Endothelial cell of umbilical vein (primary cell): ENCODE measurements around the gene PEMT. TPM values are rescaled to one million over a fixed set of nuclear protein-coding genes. Genes with fewer than 3 reads are reported as not detected.

Experiments
- BruUV-seq: library from RNA; stranded (reverse); fragments of 400-500 nt; replicated peaks from 2 replicates; lab custom pipeline; 2021; lab: Mats Ljungman, UMichigan
- CTCF ChIA-PET: fragments of 300-600, 350-600 bp; sonication (Branson Sonifier 250); formaldehyde crosslinking; loops from one replicate; lab custom pipeline; 2021; ENCODE audit warnings: antibody characterized with exemption, inconsistent platforms; lab: Charles Lee
- POLR2A ChIA-PET: fragments of 300-600, 350-600 bp; sonication (Branson Sonifier 250); formaldehyde crosslinking; loops from one replicate; lab custom pipeline; 2021; ENCODE audit warnings: antibody characterized with exemption, inconsistent platforms; lab: Charles Lee
- DNase-seq: peaks from one replicate; pipeline ENCODE4 v3.0.0-alpha.2; 2011; ENCODE audit warnings: low read depth, low spot score
- FAIRE-seq: peaks from 2 replicates; lab custom pipeline; 2011; peaks lifted over from hg19 to GRCh38; lab: Jason Lieb, UNC
- H2AFZ ChIP-seq: 2 replicates; pipeline ENCODE4 v1.6.0; 2012; ENCODE audit warnings: low read depth, low read length, control low read depth, inconsistent platforms
- H3K27ac ChIP-seq: 2 replicates; pipeline ENCODE4 v1.5.1; 2011; ENCODE audit warnings: low read depth, mild to moderate bottlenecking, control low read depth, low read length, moderate library complexity; ENCODE audit not compliant: insufficient read depth
- H3K27me3 ChIP-seq, 2 experiments: 2 replicates each; pipeline versions ENCODE4 v1.6.0 to v1.6.1; 2011; ENCODE audit warnings: low read length in 2 of 2, mixed read lengths in 1 of 2; ENCODE audit not compliant: control insufficient read depth in 2 of 2, insufficient read depth in 2 of 2
- H3K36me3 ChIP-seq, 2 experiments: 2 replicates in 1 of 2; 3 replicates in 1 of 2; pipeline ENCODE4 v1.5.1; 2011; ENCODE audit warnings: low read length in 2 of 2, mild to moderate bottlenecking in 1 of 2, moderate library complexity in 1 of 2; ENCODE audit not compliant: control insufficient read depth in 2 of 2, insufficient read depth in 2 of 2; ENCODE audit errors: extremely low read depth in 1 of 2
- H3K4me1 ChIP-seq: 3 replicates; pipeline ENCODE4 v1.5.1; 2011; ENCODE audit warnings: mild to moderate bottlenecking, low read length; ENCODE audit not compliant: control insufficient read depth, insufficient read depth; ENCODE audit errors: extremely low read depth
- H3K4me2 ChIP-seq: 2 replicates; pipeline ENCODE4 v1.6.1; 2011; ENCODE audit warnings: low read length, control low read depth, mixed read lengths; ENCODE audit not compliant: insufficient read depth
- H3K4me3 ChIP-seq, 3 experiments: fragments of 200-600 bp in 1 of 3; sonication (generic), shearing (Covaris generic) in 1 of 3; replicated peaks in 1 of 3; 2 replicates each; pipeline ENCODE4 v1.5.1; 2011 to 2016; ENCODE audit warnings: control low read depth in 3 of 3, low read length in 3 of 3, mild to moderate bottlenecking in 2 of 3, inconsistent platforms in 1 of 3, low read depth in 1 of 3, moderate library complexity in 1 of 3; ENCODE audit not compliant: insufficient read depth in 1 of 3
- H3K79me2 ChIP-seq: 2 replicates; pipeline ENCODE4 v1.6.0; 2012; ENCODE audit warnings: low read length, inconsistent platforms; ENCODE audit not compliant: control insufficient read depth, insufficient read depth
- H3K9ac ChIP-seq: replicated peaks from 2 replicates; pipeline ENCODE3; 2011; ENCODE audit warnings: low read length, control low read depth; ENCODE audit not compliant: insufficient read depth; ENCODE audit errors: extremely low read depth
- H3K9me1 ChIP-seq: replicated peaks from 3 replicates; pipeline ENCODE4 v1.6.0; 2011; ENCODE audit warnings: mild to moderate bottlenecking, low read length; ENCODE audit not compliant: control insufficient read depth, insufficient read depth; ENCODE audit errors: extremely low read depth
- H3K9me3 ChIP-seq: replicated peaks from 2 replicates; pipeline ENCODE4 v1.5.1; 2012; ENCODE audit warnings: low read length, inconsistent platforms; ENCODE audit not compliant: control insufficient read depth, insufficient read depth
- H4K20me1 ChIP-seq: replicated peaks from 2 replicates; pipeline ENCODE3; 2011; ENCODE audit warnings: mild to moderate bottlenecking, low read length; ENCODE audit not compliant: control insufficient read depth, insufficient read depth; ENCODE audit errors: extremely low read depth
- CTCF ChIP-seq, 2 donors: IDR thresholded peaks; 1 replicate in 1 of 2; 2 replicates in 1 of 2; pipeline ENCODE4 v1.5.1; 2011; ENCODE audit warnings: low read length in 2 of 2, mild to moderate bottlenecking in 2 of 2, moderate library complexity in 2 of 2, control low read depth in 1 of 2, inconsistent platforms in 1 of 2, low read depth in 1 of 2; ENCODE audit not compliant: insufficient read depth in 1 of 2; ENCODE audit errors: extremely low read depth in 1 of 2
- EZH2 ChIP-seq: IDR thresholded peaks from 2 replicates; pipeline ENCODE4 v1.6.1; 2012; ENCODE audit warnings: borderline replicate concordance, low read depth, mild to moderate bottlenecking, moderate library complexity, low read length, inconsistent platforms; ENCODE audit not compliant: severe bottlenecking
- FOS ChIP-seq: IDR thresholded peaks from 2 replicates; pipeline ENCODE4 v1.6.1; 2011; ENCODE audit warnings: mild to moderate bottlenecking, low read length, moderate library complexity, borderline replicate concordance; ENCODE audit not compliant: insufficient read depth
- GATA2 ChIP-seq: IDR thresholded peaks from 2 replicates; pipeline ENCODE4 v1.7.0; 2011; ENCODE audit warnings: low read depth, mild to moderate bottlenecking, moderate library complexity, mixed read lengths, low read length; ENCODE audit not compliant: insufficient read length, insufficient read depth
- JUN ChIP-seq: IDR thresholded peaks from 2 replicates; pipeline ENCODE4 v1.6.1; 2011; ENCODE audit warnings: borderline replicate concordance, low read depth; ENCODE audit not compliant: insufficient read length, insufficient read depth
- MAX ChIP-seq: IDR thresholded peaks from 2 replicates; pipeline ENCODE4 v1.6.1; 2011; ENCODE audit not compliant: insufficient read depth, insufficient read length
- MYC ChIP-seq: IDR thresholded peaks from one replicate; pipeline ENCODE4 v1.6.1; 2011; ENCODE audit warnings: mild to moderate bottlenecking, low read depth, low read length
- POLR2A ChIP-seq: IDR thresholded peaks from 2 replicates; pipeline ENCODE4 v1.6.1; 2012; ENCODE audit warnings: low read depth, mild to moderate bottlenecking, control low read depth, low read length
- POLR2AphosphoS5 ChIP-seq: IDR thresholded peaks from 2 replicates; pipeline ENCODE4 v1.6.1; 2012; ENCODE audit warnings: low read depth, mild to moderate bottlenecking, control low read depth, low read length, moderate library complexity; ENCODE audit not compliant: insufficient read depth
- dilution Hi-C: fragments of 300-500 bp; cut with MboI; formaldehyde crosslinking; loops from one replicate; pipeline ENCODE4 v1.15.0; 2019; ENCODE audit warnings: low sequenced_read_pairs; ENCODE audit not compliant: extremely low pct_ligation_motif_present
- intact Hi-C: fragments of 100-400 bp; cut with micrococcal nuclease; formaldehyde crosslinking; loops from one replicate; pipeline ENCODE4 v1.10.0; 2022
- polyA plus RNA-seq, 4 experiments: library from polyadenylated mRNA; depleted of rRNA in 3 of 4; stranded (reverse) in 3 of 4; unstranded in 1 of 4; fragments of >200 nt; gene quantifications; 2 replicates each; pipeline versions ENCODE4 v1.2.1 to v1.2.3, GENCODE V29; 2011 to 2012; ENCODE audit warnings: missing spikeins in 1 of 4
- total RNA-seq: library from RNA; stranded (reverse); gene quantifications from 2 replicates; pipeline ENCODE4 v1.2.3, GENCODE V29; 2021

Gene PEMT
- total and polyA plus RNA-seq, 2 donors (not counting 3 experiments of a cell fraction or from before 2014, with no cell fraction given): 35.1 to 58.4 TPM

GRCh38 chr17:17609121-17609520 is 17.6 kb upstream of the PEMT start:
- FAIRE-seq (no peak), DNase-seq (no peak)
- Histone ChIP-seq H3K9ac (no peak overlapping the region), H3K4me1 (no peaks in the 10 kb centered on the region), H3K4me2 (no peak overlapping the region), H4K20me1 (no peaks in the 10 kb centered on the region), H3K4me3 (no peak overlapping the region), H3K9me3 (no peaks in the 10 kb centered on the region), H2AFZ (no peak overlapping the region), H3K27ac (no peak overlapping the region), H3K79me2 (no peaks in the 10 kb centered on the region), H3K36me3 (no peaks in the 10 kb centered on the region), H3K9me1 (no peaks in the 10 kb centered on the region), H3K27me3 (peaks cover 1 to 2% of the 10 kb centered on the region in 2 experiments)
- no peak for TF ChIP-seq CTCF (IDR thresholded peaks at IDR 0.05; ENCODE audit: extremely low read depth in 1 of 2, insufficient read depth in 1 of 2, low read depth in 1 of 2, low read length in 2 of 2)
- TF ChIP-seq POLR2AphosphoS5: no peak
- no peak for TF ChIP-seq FOS
- no peak for TF ChIP-seq JUN
- TF ChIP-seq EZH2: no peak
- TF ChIP-seq GATA2: no peak
- no peak for TF ChIP-seq MAX
- no peak for TF ChIP-seq POLR2A
- no peak for TF ChIP-seq MYC
- BruUV-seq: no TSS peak
- ChIA-PET POLR2A (no interaction called here), CTCF (no interaction called here)
- intact Hi-C loops (no loop called here), dilution Hi-C loops (no loop called here)
